A549 treated with RU486 at 1 μM for 4 hours (cell line): ENCODE data around the gene NAP1L3. TPM values are rescaled to one million over a fixed set of nuclear protein-coding genes. Genes with fewer than 3 reads are reported as not detected.

Experiments used
- total RNA-seq: library from RNA; stranded (reverse); fragments of 200-300 nt; extraction: Qiagen RNA extraction; gene quantifications from 5 replicates; pipeline ENCODE4 v1.2.3, GENCODE V29; 2022; ENCODE audit warnings: low read depth

The NAP1L3 gene
- total RNA-seq, result 0.30 to 0.67 TPM (median 0.43 TPM) in 5 replicates

GRCh38 chrX:93673056-93673868, at the start of gene NAP1L3:
NAP1L3 (minus strand) TSS chrX:93673578; CDS start chrX:93673304, 274 bp downstream.

GRCh38 chrX:93673869-93674271, 492 bp upstream of the NAP1L3 start, which contains the start of gene FAM133A:
FAM133A (plus strand) TSS chrX:93674206; CDS start chrX:93709420, 35,214 bp downstream.

Other genes with a start within 250 kb of the NAP1L3 start
- 0.63 to 0.92 TPM (median 0.84 TPM) in 5 replicates for gene FAM133A, start 628 bp upstream of the NAP1L3 start, total RNA-seq